ENCODE measurements around the gene TATDN2. TPM values are rescaled to one million over a fixed set of nuclear protein-coding genes. Genes with fewer than 3 reads are reported as not detected.

TATDN2 gene
- total RNA-seq, 1 donor, result 19.2 TPM

- Histone ChIP-seq H3K4me1 (ENCODE audit: insufficient read depth, low read length) (no peaks in the 10 kb centered on the region), H3K79me2 (ENCODE audit: insufficient read depth, low read length) (no peaks in the 10 kb centered on the region), H2AFZ (ENCODE audit: low read length) (no peak overlapping the region), H3K9me3 (ENCODE audit: low read depth, low read length) (no peaks in the 10 kb centered on the region), H3K36me3 (ENCODE audit: insufficient read depth, low read length) (peaks cover 95% of the 10 kb centered on the region), H3K27me3 (ENCODE audit: insufficient read depth, low read length) (no peaks in the 10 kb centered on the region), H3K4me2 (ENCODE audit: insufficient read depth, low read length) (no peak overlapping the region), H3K4me3 (ENCODE audit: insufficient read depth, low read length) (no peak overlapping the region), H3K27ac (ENCODE audit: low read depth, low read length) (no peak overlapping the region), H4K20me1 (ENCODE audit: insufficient read depth, low read length) (peaks cover 22% of the 10 kb centered on the region)
- DNase-seq (ENCODE audit: insufficient read length, low spot score, missing footprints), result no peak
- TF ChIP-seq CTCF (IDR thresholded peaks at IDR 0.05; ENCODE audit: extremely low read depth, low read depth, low read length), result no peak
Measured at GRCh38 chr3:10305331-10305902, 57.2 kb downstream of the TATDN2 start.

- Histone ChIP-seq H4K20me1 (ENCODE audit: insufficient read depth, low read length) (peaks cover 30% of the 10 kb centered on the region), H3K27ac (ENCODE audit: low read depth, low read length) (no peak overlapping the region), H3K4me1 (ENCODE audit: insufficient read depth, low read length) (no peaks in the 10 kb centered on the region), H3K9me3 (ENCODE audit: low read depth, low read length) (no peaks in the 10 kb centered on the region), H3K27me3 (ENCODE audit: insufficient read depth, low read length) (no peaks in the 10 kb centered on the region), H3K4me3 (ENCODE audit: insufficient read depth, low read length) (no peak overlapping the region), H3K79me2 (ENCODE audit: insufficient read depth, low read length) (peaks cover 2% of the 10 kb centered on the region), H2AFZ (ENCODE audit: low read length) (no peak overlapping the region), H3K4me2 (ENCODE audit: insufficient read depth, low read length) (no peak overlapping the region), H3K36me3 (ENCODE audit: insufficient read depth, low read length) (peaks cover 95% of the 10 kb centered on the region)
- TF ChIP-seq CTCF (IDR thresholded peaks at IDR 0.05; ENCODE audit: extremely low read depth, low read depth, low read length), result no peak
- no peak for DNase-seq (ENCODE audit: insufficient read length, low spot score, missing footprints)
Measured at GRCh38 chr3:10306156-10306555, 57.9 kb downstream of the TATDN2 start.

- H3K9me3 ChIP-seq (ENCODE audit: low read depth, low read length), result no peaks in the 10 kb centered on the region
- H3K27ac ChIP-seq (ENCODE audit: low read depth, low read length), result no peak overlapping the region
- peaks cover 24% of the 10 kb centered on the region for H3K79me2 ChIP-seq (ENCODE audit: insufficient read depth, low read length)
- no peak for TF ChIP-seq CTCF (IDR thresholded peaks at IDR 0.05; ENCODE audit: extremely low read depth, low read depth, low read length)
- DNase-seq (ENCODE audit: insufficient read length, low spot score, missing footprints), result no peak
- peaks cover 39% of the 10 kb centered on the region for H4K20me1 ChIP-seq (ENCODE audit: insufficient read depth, low read length)
- no peak overlapping the region for H2AFZ ChIP-seq (ENCODE audit: low read length)
- peaks cover 95% of the 10 kb centered on the region for H3K36me3 ChIP-seq (ENCODE audit: insufficient read depth, low read length)
- H3K27me3 ChIP-seq (ENCODE audit: insufficient read depth, low read length), result no peaks in the 10 kb centered on the region
- no peaks in the 10 kb centered on the region for H3K4me1 ChIP-seq (ENCODE audit: insufficient read depth, low read length)
- no peak overlapping the region for H3K4me3 ChIP-seq (ENCODE audit: insufficient read depth, low read length)
- no peak overlapping the region for H3K4me2 ChIP-seq (ENCODE audit: insufficient read depth, low read length)
Measured at GRCh38 chr3:10308678-10309077, 60.4 kb downstream of the TATDN2 start.

- Histone ChIP-seq H3K9me3 (ENCODE audit: low read depth, low read length) (no peaks in the 10 kb centered on the region), H3K36me3 (ENCODE audit: insufficient read depth, low read length) (peaks cover 95% of the 10 kb centered on the region), H3K27ac (ENCODE audit: low read depth, low read length) (no peak overlapping the region), H3K4me2 (ENCODE audit: insufficient read depth, low read length) (no peak overlapping the region), H2AFZ (ENCODE audit: low read length) (no peak overlapping the region), H3K4me3 (ENCODE audit: insufficient read depth, low read length) (no peak overlapping the region), H3K27me3 (ENCODE audit: insufficient read depth, low read length) (no peaks in the 10 kb centered on the region), H3K79me2 (ENCODE audit: insufficient read depth, low read length) (peaks cover 33% of the 10 kb centered on the region), H4K20me1 (ENCODE audit: insufficient read depth, low read length) (peaks cover 45% of the 10 kb centered on the region), H3K4me1 (ENCODE audit: insufficient read depth, low read length) (no peaks in the 10 kb centered on the region)
- no peak for DNase-seq (ENCODE audit: insufficient read length, low spot score, missing footprints)
- no peak for TF ChIP-seq CTCF (IDR thresholded peaks at IDR 0.05; ENCODE audit: extremely low read depth, low read depth, low read length)
Measured at GRCh38 chr3:10309736-10310135, 61.5 kb downstream of the TATDN2 start.
